SK-N-SH treated with all-trans-retinoic acid at 6 μM for 48 hours (cell line): ENCODE measurements around the gene C2orf74.

ENCODE experiments used
- ATAC-seq: fragments of 200-7000 bp; cut with Tn5 transposase; 3 replicates; pipeline ENCODE4 v1.9.1; 2020; ENCODE audit warnings: mild to moderate bottlenecking, moderate library complexity
- ARNTL ChIP-seq: fragments of 450-650 bp; formaldehyde crosslinking; IDR thresholded peaks from 2 replicates; pipeline ENCODE4 v1.5.0; 2020; ENCODE audit warnings: low read depth, mild to moderate bottlenecking, moderate library complexity, borderline replicate concordance
- BACH2 ChIP-seq: fragments of 250-450 bp; sonication (Bioruptor Pico); IDR thresholded peaks from 2 replicates; pipeline ENCODE4 v1.9.0; 2021; ENCODE audit warnings: mild to moderate bottlenecking, borderline replicate concordance
- CSDC2 ChIP-seq: fragments of 250-450 bp; sonication (Bioruptor Pico); IDR thresholded peaks from 2 replicates; pipeline ENCODE4 v1.5.0; 2020; ENCODE audit warnings: mild to moderate bottlenecking, moderate library complexity
- ESRRG ChIP-seq: fragments of 250-450 bp; sonication (Bioruptor Pico); IDR thresholded peaks from 2 replicates; pipeline ENCODE4 v1.6.1; 2021; ENCODE audit warnings: mild to moderate bottlenecking
- GLIS3 ChIP-seq: fragments of 250-450 bp; sonication (Bioruptor Pico); IDR thresholded peaks from 2 replicates; pipeline ENCODE4 v1.5.0; 2020; ENCODE audit warnings: mild to moderate bottlenecking, moderate library complexity
- ISL1 ChIP-seq: fragments of 250-450 bp; sonication (Bioruptor Pico); IDR thresholded peaks from 2 replicates; pipeline ENCODE4 v2.1.2; 2022; ENCODE audit warnings: mild to moderate bottlenecking, moderate library complexity
- OSR1 ChIP-seq: fragments of 250-450 bp; sonication (Bioruptor Pico); IDR thresholded peaks from 2 replicates; pipeline ENCODE4 v1.8.0; 2022; ENCODE audit warnings: moderate library complexity, mild to moderate bottlenecking, inconsistent platforms
- POU6F1 ChIP-seq: fragments of 250-450 bp; sonication (Bioruptor Pico); IDR thresholded peaks from 2 replicates; pipeline ENCODE4 v1.8.0; 2021; ENCODE audit warnings: low read depth, mild to moderate bottlenecking, moderate library complexity, borderline replicate concordance
- RARB ChIP-seq: fragments of 250-450 bp; sonication (Bioruptor Pico); IDR thresholded peaks from 2 replicates; pipeline ENCODE4 v1.8.0; 2021; ENCODE audit warnings: mild to moderate bottlenecking, moderate library complexity
- SNAI2 ChIP-seq: fragments of 250-450 bp; sonication (Bioruptor Pico); IDR thresholded peaks from 2 replicates; pipeline ENCODE4 v1.5.0; 2020; ENCODE audit warnings: mild to moderate bottlenecking, moderate library complexity
- TCF4 ChIP-seq: fragments of 250-450 bp; sonication (Bioruptor Pico); IDR thresholded peaks from 2 replicates; pipeline ENCODE4 v1.8.0; 2021; ENCODE audit warnings: mild to moderate bottlenecking, moderate library complexity, borderline replicate concordance
- TOX ChIP-seq: fragments of 250-450 bp; sonication (Bioruptor Pico); IDR thresholded peaks from 2 replicates; pipeline ENCODE4 v1.8.0; 2021; ENCODE audit warnings: mild to moderate bottlenecking, moderate library complexity, borderline replicate concordance
- ZC3H10 ChIP-seq: fragments of 250-450 bp; sonication (Bioruptor Pico); IDR thresholded peaks from 2 replicates; pipeline ENCODE4 v1.5.1; 2021; ENCODE audit warnings: mild to moderate bottlenecking, moderate library complexity
- ZFP3 ChIP-seq: fragments of 250-450 bp; sonication (Bioruptor Pico); IDR thresholded peaks from 2 replicates; pipeline ENCODE4 v1.5.0; 2020; ENCODE audit warnings: mild to moderate bottlenecking, moderate library complexity
- ZNF565 ChIP-seq: fragments of 450-650 bp; formaldehyde crosslinking; conservative IDR thresholded peaks from 2 replicates; pipeline ENCODE4 v1.5.0; 2020; ENCODE audit warnings: low read depth, mild to moderate bottlenecking, moderate library complexity
- ZNF70 ChIP-seq: fragments of 450-650 bp; formaldehyde crosslinking; IDR thresholded peaks from 2 replicates; pipeline ENCODE4 v1.5.0; 2020; ENCODE audit warnings: mild to moderate bottlenecking, moderate library complexity
- ZNF8 ChIP-seq: fragments of 450-650 bp; formaldehyde crosslinking; IDR thresholded peaks from 2 replicates; pipeline ENCODE4 v1.5.0; 2020; ENCODE audit warnings: mild to moderate bottlenecking, moderate library complexity
- TF ChIP-seq, protein P1 (sequence below): fragments of 250-450 bp; sonication (Bioruptor Pico); IDR thresholded peaks from 2 replicates; pipeline ENCODE4 v1.8.0; 2020; ENCODE audit warnings: mild to moderate bottlenecking, moderate library complexity, borderline replicate concordance
- TF ChIP-seq, protein P2 (sequence below): fragments of 250-450 bp; sonication (Bioruptor Pico); IDR thresholded peaks from 2 replicates; pipeline ENCODE4 v1.5.1; 2021; ENCODE audit warnings: mild to moderate bottlenecking, moderate library complexity
- TF ChIP-seq, protein P3 (sequence below): fragments of 250-450 bp; sonication (Bioruptor Pico); IDR thresholded peaks from 2 replicates; pipeline ENCODE4 v1.5.1; 2020; ENCODE audit warnings: low read depth, mild to moderate bottlenecking, moderate library complexity
- TF ChIP-seq, protein P4 (sequence below): fragments of 250-450 bp; sonication (Bioruptor Pico); IDR thresholded peaks from 2 replicates; pipeline ENCODE4 v1.5.0; 2020; ENCODE audit warnings: mild to moderate bottlenecking, moderate library complexity

C2orf74 gene

DNA sequence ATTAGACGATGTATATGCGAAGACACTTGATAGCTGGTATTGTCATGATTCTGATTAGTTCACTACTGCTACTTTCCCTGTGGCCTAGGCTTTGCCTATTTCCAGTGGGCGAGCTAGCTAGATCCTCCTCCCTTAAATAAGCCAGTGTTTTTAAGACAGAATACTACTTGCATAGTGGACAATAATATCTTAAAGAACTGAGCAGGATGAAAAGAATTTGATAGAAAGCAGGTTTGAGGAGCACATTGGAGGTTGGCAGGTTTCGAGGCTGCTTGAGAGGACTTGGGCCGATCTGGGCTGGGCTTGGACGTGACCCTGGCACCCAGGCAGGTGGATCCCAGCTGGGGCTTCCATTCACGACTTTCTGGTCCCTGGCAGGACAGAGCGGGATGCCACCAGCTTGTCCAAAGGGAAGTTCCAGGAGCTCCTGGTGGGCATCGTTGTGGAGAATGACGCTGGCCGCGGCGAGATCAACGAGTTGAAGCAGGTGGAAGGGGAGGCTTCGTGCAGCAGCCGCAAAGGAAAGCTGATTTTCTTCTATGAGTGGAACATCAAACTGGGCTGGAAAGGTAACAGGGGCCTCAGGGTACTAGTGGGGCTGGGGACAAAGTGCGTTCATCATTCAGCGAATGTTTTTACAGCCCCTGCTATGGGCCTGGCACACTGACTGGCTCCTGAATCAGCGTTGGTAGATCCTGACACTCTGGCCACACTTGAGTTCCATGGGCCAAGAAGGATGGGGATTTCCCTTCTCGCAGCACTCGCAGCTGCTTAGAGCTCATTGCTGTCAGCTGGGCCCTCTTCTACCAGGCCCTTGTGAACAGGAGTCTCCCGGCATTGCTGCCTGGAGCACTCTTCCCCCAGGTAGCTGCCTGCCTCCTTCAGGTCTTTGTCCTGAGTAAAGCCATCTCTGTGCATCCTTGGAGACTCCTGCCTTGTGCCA lies 16.9 kb downstream of the C2orf74 start:
- no peak for ATAC-seq
- TF ChIP-seq ZC3H10 (no peak), OSR1 (CRISPR knock-in tag) (no peak), ESRRG (CRISPR knock-in tag) (no peak), ZNF70 (no peak), RARB (CRISPR knock-in tag) (no peak), SNAI2 (CRISPR knock-in tag) (no peak), CSDC2 (CRISPR knock-in tag) (no peak), ISL1 (no peak), GLIS3 (CRISPR knock-in tag) (no peak), ZFP3 (CRISPR knock-in tag) (no peak), ZNF565 (no peak), BACH2 (CRISPR knock-in tag) (no peak), POU6F1 (CRISPR knock-in tag) (no peak), TOX (CRISPR knock-in tag) (no peak), ZNF8 (CRISPR knock-in tag) (no peak), ARNTL (CRISPR knock-in tag) (no peak)
- TF ChIP-seq, protein P1, sequence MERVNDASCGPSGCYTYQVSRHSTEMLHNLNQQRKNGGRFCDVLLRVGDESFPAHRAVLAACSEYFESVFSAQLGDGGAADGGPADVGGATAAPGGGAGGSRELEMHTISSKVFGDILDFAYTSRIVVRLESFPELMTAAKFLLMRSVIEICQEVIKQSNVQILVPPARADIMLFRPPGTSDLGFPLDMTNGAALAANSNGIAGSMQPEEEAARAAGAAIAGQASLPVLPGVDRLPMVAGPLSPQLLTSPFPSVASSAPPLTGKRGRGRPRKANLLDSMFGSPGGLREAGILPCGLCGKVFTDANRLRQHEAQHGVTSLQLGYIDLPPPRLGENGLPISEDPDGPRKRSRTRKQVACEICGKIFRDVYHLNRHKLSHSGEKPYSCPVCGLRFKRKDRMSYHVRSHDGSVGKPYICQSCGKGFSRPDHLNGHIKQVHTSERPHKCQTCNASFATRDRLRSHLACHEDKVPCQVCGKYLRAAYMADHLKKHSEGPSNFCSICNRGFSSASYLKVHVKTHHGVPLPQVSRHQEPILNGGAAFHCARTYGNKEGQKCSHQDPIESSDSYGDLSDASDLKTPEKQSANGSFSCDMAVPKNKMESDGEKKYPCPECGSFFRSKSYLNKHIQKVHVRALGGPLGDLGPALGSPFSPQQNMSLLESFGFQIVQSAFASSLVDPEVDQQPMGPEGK (CRISPR knock-in tag) = no peak
- TF ChIP-seq, protein P2, sequence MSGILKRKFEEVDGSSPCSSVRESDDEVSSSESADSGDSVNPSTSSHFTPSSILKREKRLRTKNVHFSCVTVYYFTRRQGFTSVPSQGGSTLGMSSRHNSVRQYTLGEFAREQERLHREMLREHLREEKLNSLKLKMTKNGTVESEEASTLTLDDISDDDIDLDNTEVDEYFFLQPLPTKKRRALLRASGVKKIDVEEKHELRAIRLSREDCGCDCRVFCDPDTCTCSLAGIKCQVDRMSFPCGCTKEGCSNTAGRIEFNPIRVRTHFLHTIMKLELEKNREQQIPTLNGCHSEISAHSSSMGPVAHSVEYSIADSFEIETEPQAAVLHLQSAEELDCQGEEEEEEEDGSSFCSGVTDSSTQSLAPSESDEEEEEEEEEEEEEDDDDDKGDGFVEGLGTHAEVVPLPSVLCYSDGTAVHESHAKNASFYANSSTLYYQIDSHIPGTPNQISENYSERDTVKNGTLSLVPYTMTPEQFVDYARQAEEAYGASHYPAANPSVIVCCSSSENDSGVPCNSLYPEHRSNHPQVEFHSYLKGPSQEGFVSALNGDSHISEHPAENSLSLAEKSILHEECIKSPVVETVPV = no peak
- TF ChIP-seq, protein P3, sequence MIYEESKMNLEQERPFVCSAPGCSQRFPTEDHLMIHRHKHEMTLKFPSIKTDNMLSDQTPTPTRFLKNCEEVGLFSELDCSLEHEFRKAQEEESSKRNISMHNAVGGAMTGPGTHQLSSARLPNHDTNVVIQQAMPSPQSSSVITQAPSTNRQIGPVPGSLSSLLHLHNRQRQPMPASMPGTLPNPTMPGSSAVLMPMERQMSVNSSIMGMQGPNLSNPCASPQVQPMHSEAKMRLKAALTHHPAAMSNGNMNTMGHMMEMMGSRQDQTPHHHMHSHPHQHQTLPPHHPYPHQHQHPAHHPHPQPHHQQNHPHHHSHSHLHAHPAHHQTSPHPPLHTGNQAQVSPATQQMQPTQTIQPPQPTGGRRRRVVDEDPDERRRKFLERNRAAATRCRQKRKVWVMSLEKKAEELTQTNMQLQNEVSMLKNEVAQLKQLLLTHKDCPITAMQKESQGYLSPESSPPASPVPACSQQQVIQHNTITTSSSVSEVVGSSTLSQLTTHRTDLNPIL (CRISPR knock-in tag) = no peak
- TF ChIP-seq, protein P4, sequence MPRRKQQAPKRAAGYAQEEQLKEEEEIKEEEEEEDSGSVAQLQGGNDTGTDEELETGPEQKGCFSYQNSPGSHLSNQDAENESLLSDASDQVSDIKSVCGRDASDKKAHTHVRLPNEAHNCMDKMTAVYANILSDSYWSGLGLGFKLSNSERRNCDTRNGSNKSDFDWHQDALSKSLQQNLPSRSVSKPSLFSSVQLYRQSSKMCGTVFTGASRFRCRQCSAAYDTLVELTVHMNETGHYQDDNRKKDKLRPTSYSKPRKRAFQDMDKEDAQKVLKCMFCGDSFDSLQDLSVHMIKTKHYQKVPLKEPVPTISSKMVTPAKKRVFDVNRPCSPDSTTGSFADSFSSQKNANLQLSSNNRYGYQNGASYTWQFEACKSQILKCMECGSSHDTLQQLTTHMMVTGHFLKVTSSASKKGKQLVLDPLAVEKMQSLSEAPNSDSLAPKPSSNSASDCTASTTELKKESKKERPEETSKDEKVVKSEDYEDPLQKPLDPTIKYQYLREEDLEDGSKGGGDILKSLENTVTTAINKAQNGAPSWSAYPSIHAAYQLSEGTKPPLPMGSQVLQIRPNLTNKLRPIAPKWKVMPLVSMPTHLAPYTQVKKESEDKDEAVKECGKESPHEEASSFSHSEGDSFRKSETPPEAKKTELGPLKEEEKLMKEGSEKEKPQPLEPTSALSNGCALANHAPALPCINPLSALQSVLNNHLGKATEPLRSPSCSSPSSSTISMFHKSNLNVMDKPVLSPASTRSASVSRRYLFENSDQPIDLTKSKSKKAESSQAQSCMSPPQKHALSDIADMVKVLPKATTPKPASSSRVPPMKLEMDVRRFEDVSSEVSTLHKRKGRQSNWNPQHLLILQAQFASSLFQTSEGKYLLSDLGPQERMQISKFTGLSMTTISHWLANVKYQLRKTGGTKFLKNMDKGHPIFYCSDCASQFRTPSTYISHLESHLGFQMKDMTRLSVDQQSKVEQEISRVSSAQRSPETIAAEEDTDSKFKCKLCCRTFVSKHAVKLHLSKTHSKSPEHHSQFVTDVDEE (CRISPR knock-in tag) = no peak

DNA sequence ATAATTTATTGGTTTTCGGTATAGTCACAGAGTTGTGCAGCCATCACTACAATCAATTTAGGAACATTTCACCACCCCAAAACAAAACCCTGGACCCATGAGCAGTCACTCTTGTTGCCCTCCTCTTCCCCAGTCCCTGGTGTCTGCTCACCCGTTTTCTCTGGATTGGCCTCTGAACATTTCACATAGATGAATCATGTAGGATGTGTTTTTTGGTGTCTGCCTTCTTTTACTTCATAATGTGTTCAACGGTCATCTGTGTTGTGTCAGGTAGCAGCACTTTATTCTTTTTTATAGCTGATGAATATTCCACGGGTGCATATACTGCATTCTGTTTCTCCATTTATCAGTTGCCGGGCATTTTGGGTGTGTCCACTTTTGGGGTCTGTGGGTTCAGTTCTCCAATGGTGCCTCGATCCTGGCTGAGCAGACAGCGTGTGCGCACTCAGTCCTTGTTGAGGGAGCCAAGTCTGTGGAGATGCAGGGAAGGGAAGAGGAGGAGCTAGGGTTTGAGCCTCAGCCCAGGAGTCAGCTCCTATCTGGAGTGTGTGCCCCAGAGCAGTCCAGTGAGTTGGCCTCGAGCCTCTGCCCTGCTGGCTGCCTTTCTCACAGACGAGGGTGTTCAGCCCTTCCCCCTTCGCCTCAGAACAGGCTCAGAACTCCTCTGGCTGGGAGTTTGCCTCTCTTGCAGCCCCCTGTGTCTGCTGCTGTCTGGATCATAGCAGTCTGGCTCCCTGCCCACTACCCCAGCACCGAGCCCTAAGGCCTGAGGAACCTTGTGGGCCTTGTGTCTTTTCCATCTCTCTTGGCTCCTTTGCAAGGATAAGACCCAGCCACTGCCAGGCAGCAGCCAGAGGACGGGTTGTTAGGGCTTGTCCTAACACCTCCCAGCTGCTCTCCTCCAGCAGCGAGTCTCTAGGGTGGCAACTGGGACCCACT lies 18.0 kb downstream of the C2orf74 start:
- ATAC-seq = peak; percentile 64
- 0 out of 2 replicates have a peak, but pooled peaks have one; percentile 46 for TF ChIP-seq ZFP3 (CRISPR knock-in tag)
- TF ChIP-seq ARNTL (CRISPR knock-in tag) = no peak
- TF ChIP-seq CSDC2 (CRISPR knock-in tag) = no peak
- no peak for TF ChIP-seq ISL1
- TF ChIP-seq TCF4 (CRISPR knock-in tag) = no peak
